ENCODE data around the gene ELAVL3. TPM values are rescaled to one million over a fixed set of nuclear protein-coding genes. Genes with fewer than 3 reads are reported as not detected.

The ELAVL3 gene
- total and polyA plus RNA-seq, 2 of the 8 experiments (the other 6 are each of a cell fraction or from before 2014, with no cell fraction given): 0.80 to 1.0 TPM

- no peak for TF ChIP-seq GABPA (IDR thresholded peaks at IDR 0.05; ENCODE audit: borderline replicate concordance, insufficient read depth, low read length)
- no peak for TF ChIP-seq EP300 (IDR thresholded peaks at IDR 0.05; ENCODE audit: borderline replicate concordance in 1 of 2, low read depth in 2 of 2, low read length in 2 of 2)
- no peak for TF ChIP-seq RNF2 (IDR thresholded peaks at IDR 0.05; ENCODE audit: borderline replicate concordance, low read depth, low read length, missing control alignments, poor library complexity, severe bottlenecking)
- TF ChIP-seq TEAD4 (IDR thresholded peaks at IDR 0.05; ENCODE audit: low read depth, low read length): no peak
- no peak for TF ChIP-seq RAD21 (IDR thresholded peaks at IDR 0.05 in 1 of 2, conservative IDR thresholded peaks at IDR 0.05 in 1 of 2; ENCODE audit: low read depth in 2 of 2, low read length in 2 of 2)
- no peak for TF ChIP-seq SIRT6 (IDR thresholded peaks at IDR 0.05; ENCODE audit: low read length)
- no peak for TF ChIP-seq HDAC2 (IDR thresholded peaks at IDR 0.05; ENCODE audit: borderline replicate concordance in 1 of 2, low read depth in 2 of 2, low read length in 2 of 2)
- no peak for TF ChIP-seq CEBPB (IDR thresholded peaks at IDR 0.05; ENCODE audit: low read depth, low read length)
- no peak for TF ChIP-seq HDAC6 (IDR thresholded peaks at IDR 0.05; ENCODE audit: low read depth, low read length)
- no peak for TF ChIP-seq ASH2L (IDR thresholded peaks at IDR 0.05; ENCODE audit: low read length)
- peak in 1 of 2 experiments; percentile 57; a peak in 1 of 3 replicates for TF ChIP-seq POLR2A (IDR thresholded peaks at IDR 0.05; ENCODE audit: control extremely low read depth in 1 of 2, low read depth in 2 of 2, low read length in 2 of 2)
- TF ChIP-seq MAX (IDR thresholded peaks at IDR 0.05): peak; percentile 51; the same call in 1 of the 2 replicates
- no peak for TF ChIP-seq CTCF (IDR thresholded peaks at IDR 0.05; ENCODE audit: control extremely low read depth in 1 of 3, insufficient read depth in 1 of 3, low read depth in 1 of 3, low read length in 3 of 3)
These were observed at the start of gene ELAVL3 (continued) for GRCh38 chr19:11480715-11481533.
